ENCODE measurements around the gene RP9.

DNA sequence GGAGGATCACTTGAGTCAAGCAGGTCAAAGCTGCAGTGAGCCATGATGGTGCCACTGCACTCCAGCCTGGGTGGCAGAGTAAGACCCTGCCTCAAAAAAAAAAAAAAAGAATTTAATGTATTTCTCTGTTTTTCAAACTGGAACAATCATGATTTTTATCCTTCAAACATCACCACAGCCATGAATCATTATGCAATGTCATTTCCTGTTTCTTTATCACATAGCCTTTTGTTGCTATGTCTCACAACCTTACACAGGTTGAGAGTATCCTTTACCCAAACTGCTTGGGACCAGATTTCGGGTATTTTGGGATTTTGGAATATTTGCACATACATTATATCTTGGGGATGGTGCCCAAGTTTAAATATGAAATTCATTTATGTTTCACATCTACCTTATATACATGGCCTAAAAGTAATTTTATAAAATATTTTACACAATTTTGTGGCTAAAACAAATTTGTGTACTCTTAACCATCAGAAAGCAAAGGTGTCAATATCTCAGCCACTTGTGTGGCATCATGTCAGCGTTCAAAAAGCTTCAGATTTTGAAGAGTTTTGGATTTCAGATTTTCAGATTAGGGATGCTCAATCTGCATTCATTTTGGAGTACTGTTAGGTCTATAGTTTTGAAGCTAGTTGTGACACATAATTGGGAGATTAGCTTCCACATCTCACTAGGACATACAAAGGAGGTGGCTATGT is 54.8 kb downstream of the RP9 start:
- TF ChIP-seq, protein P1, sequence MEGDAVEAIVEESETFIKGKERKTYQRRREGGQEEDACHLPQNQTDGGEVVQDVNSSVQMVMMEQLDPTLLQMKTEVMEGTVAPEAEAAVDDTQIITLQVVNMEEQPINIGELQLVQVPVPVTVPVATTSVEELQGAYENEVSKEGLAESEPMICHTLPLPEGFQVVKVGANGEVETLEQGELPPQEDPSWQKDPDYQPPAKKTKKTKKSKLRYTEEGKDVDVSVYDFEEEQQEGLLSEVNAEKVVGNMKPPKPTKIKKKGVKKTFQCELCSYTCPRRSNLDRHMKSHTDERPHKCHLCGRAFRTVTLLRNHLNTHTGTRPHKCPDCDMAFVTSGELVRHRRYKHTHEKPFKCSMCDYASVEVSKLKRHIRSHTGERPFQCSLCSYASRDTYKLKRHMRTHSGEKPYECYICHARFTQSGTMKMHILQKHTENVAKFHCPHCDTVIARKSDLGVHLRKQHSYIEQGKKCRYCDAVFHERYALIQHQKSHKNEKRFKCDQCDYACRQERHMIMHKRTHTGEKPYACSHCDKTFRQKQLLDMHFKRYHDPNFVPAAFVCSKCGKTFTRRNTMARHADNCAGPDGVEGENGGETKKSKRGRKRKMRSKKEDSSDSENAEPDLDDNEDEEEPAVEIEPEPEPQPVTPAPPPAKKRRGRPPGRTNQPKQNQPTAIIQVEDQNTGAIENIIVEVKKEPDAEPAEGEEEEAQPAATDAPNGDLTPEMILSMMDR (IDR thresholded peaks at IDR 0.05), result no peak
- TF ChIP-seq POLR2A (IDR thresholded peaks at IDR 0.05), result no peak
